ENCODE results near the gene LRRC32. TPM values are rescaled to one million over a fixed set of nuclear protein-coding genes. Genes with fewer than 3 reads are reported as not detected.

Gene LRRC32
- total RNA-seq: 14.7 and 14.9 TPM in 2 replicates

DNA sequence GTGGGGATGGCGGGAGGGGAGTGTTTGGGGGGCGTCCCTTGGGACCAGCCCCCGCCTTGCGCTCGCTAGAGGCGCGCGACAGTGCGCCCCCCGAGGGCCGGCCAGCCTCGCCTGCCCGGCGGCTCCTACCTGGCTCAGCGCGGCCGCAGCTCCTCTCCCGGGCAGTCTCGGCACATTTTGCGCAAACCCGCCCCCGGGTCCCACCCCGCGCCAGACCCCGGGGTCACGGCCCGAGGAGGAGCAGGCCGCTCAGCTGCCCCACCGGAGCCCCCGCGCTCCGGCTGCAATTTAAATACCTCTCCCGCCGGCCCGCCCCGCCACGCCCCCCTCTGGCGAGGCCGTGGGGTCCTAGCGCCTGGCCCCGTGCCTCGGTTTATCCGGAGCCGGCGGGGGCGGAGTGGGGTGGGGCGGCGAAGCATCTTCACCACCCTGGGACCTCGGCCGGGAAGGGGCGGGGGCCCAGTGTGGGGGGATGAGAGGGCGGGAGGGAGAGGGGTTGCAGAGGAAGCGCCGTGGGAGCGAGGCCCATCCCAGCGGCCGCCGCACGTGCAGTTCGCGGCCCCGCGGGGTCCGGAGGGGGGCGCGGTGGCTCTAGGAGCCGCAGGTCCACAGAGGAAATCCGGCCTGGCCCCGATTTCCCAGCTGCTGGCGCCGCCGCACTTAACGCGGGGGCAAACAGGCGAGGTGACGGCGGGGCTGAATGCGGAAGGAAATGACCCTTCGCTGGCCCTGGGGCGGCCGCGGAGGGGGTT lies at the start of gene LRRC32:
Gene LRRC32 (minus strand): TSS at position 263 of the 752 bp plus-strand sequence. CDS start 4,793 bp downstream, outside the sequence.

Other genes starting within 250 kb of the LRRC32 start
- gene EMSY, start 225.7 kb downstream of the LRRC32 start, total RNA-seq: 23.2 and 33.6 TPM in 2 replicates
- 35.8 and 39.4 TPM in 2 replicates for gene TSKU, start 112.6 kb upstream of the LRRC32 start, total RNA-seq
- 12.7 and 21.8 TPM in 2 replicates for gene ACER3, start 190.2 kb upstream of the LRRC32 start, total RNA-seq

All from placental pericyte (primary cell).